K562 (cell line): ENCODE data around the gene CSK. TPM values are rescaled to one million over a fixed set of nuclear protein-coding genes. Genes with fewer than 3 reads are reported as not detected.
A peak's percentile ranks its signal among the peaks of the same experiment; 100 is the strongest.

Experiments
- ATAC-seq: fragments of 200-7000 bp; cut with Tn5 transposase; 3 replicates; pipeline ENCODE4 v1.9.1; 2020; ENCODE audit warnings: moderate library complexity
- BruUV-seq: library from RNA; stranded (reverse); fragments of 400-500 nt; replicated peaks from 2 replicates; lab custom pipeline; 2021; lab: Mats Ljungman, UMichigan
- CTCF ChIA-PET: fragments of 300-600 bp; formaldehyde crosslinking; extraction: SDS; loops from one replicate; lab custom pipeline; 2021; ENCODE audit warnings: low intra/inter-chr PET ratio; lab: Yijun Ruan, JAX
- POLR2A ChIA-PET: fragments of 300-600, 350-650 bp; sonication (Branson Sonifier 250); formaldehyde crosslinking; extraction: SDS; loops from one replicate; lab custom pipeline; 2021; ENCODE audit warnings: antibody characterized with exemption, inconsistent platforms; lab: Yijun Ruan, JAX
- DNase-seq, 4 experiments: peaks; one replicate each; pipeline versions ENCODE4 v3.0.0 to v3.0.0-alpha.2; 2011 to 2018; ENCODE audit warnings: low spot score in 3 of 4, mixed read lengths in 3 of 4; ENCODE audit errors: extremely low read depth in 1 of 4
- FAIRE-seq: peaks from 2 replicates; lab custom pipeline; 2011; peaks lifted over from hg19 to GRCh38; lab: Jason Lieb, UNC
- H2AFZ ChIP-seq: 2 replicates; pipeline ENCODE4 v1.6.0; 2011; ENCODE audit warnings: low read depth, low read length, control low read depth, inconsistent platforms
- H3K27ac ChIP-seq: fragments of 200-600 bp; 3 replicates; pipeline ENCODE4 v1.8.0; 2011; ENCODE audit warnings: low read depth, mild to moderate bottlenecking, control low read depth, inconsistent platforms, low read length, moderate library complexity, mixed read lengths; ENCODE audit errors: extremely low read depth
- H3K27me3 ChIP-seq, 2 experiments: fragments of 300-600 bp in 1 of 2; 2 replicates in 1 of 2; 3 replicates in 1 of 2; pipeline versions ENCODE4 v1.6.0 to v1.8.0; 2011; ENCODE audit warnings: inconsistent platforms in 2 of 2, low read length in 2 of 2, mild to moderate bottlenecking in 1 of 2, mixed read lengths in 1 of 2, moderate library complexity in 1 of 2; ENCODE audit not compliant: control insufficient read depth in 2 of 2, insufficient read depth in 2 of 2
- H3K36me3 ChIP-seq: fragments of 300-600 bp; 3 replicates; pipeline ENCODE4 v1.8.0; 2011; ENCODE audit warnings: mild to moderate bottlenecking, low read length, inconsistent platforms; ENCODE audit not compliant: control insufficient read depth, insufficient read depth
- H3K4me1 ChIP-seq, 2 experiments: fragments of 200-600 bp in 1 of 2; replicated peaks in 1 of 2; 2 replicates in 1 of 2; 3 replicates in 1 of 2; pipeline versions ENCODE4 v1.5.1 to v1.8.0; 2011; ENCODE audit warnings: inconsistent platforms in 2 of 2, low read length in 2 of 2, mild to moderate bottlenecking in 1 of 2, mixed read lengths in 1 of 2, moderate library complexity in 1 of 2; ENCODE audit not compliant: control insufficient read depth in 2 of 2, insufficient read depth in 2 of 2
- H3K4me2 ChIP-seq: 2 replicates; pipeline ENCODE4 v1.6.1; 2011; ENCODE audit warnings: low read length, control low read depth, inconsistent platforms, mixed read lengths; ENCODE audit not compliant: insufficient read depth
- H3K4me3 ChIP-seq: fragments of 200-600 bp; sonication (generic), shearing (Covaris generic); 2 replicates; pipeline ENCODE4 v1.5.1; 2016; ENCODE audit warnings: control low read depth, inconsistent platforms
- H3K79me2 ChIP-seq: fragments of 200-600 bp; 3 replicates; pipeline ENCODE4 v1.8.0; 2011; ENCODE audit warnings: low read length, inconsistent platforms; ENCODE audit not compliant: control insufficient read depth, insufficient read depth
- H3K9ac ChIP-seq, 2 experiments: 2 replicates each; pipeline versions ENCODE4 v1.6.0 to v1.6.1; 2011; ENCODE audit warnings: low read depth in 2 of 2, low read length in 2 of 2, control low read depth in 1 of 2, inconsistent platforms in 1 of 2, mild to moderate bottlenecking in 1 of 2, mixed read lengths in 1 of 2; ENCODE audit not compliant: insufficient read depth in 1 of 2
- H3K9me1 ChIP-seq: one replicate; pipeline ENCODE4 v1.6.0; 2011; ENCODE audit warnings: inconsistent platforms, mild to moderate bottlenecking, low read length, moderate library complexity; ENCODE audit not compliant: control insufficient read depth, insufficient read depth
- H3K9me3 ChIP-seq: replicated peaks from 2 replicates; pipeline ENCODE4 v1.5.1; 2011; ENCODE audit warnings: low read depth, low read length, inconsistent platforms; ENCODE audit not compliant: control insufficient read depth, insufficient read depth
- H4K20me1 ChIP-seq: replicated peaks from 2 replicates; pipeline ENCODE4 v1.6.1; 2011; ENCODE audit warnings: low read length, inconsistent platforms, mixed read lengths; ENCODE audit not compliant: control insufficient read depth, insufficient read depth
- BACH1 ChIP-seq: fragments of 200-800 bp; sonication (Bioruptor generic); IDR thresholded peaks from 2 replicates; pipeline ENCODE4 v1.6.1; 2016; ENCODE audit warnings: missing genetic modification characterization, missing compliant biosample characterization
- CREBBP ChIP-seq: IDR thresholded peaks from one replicate; pipeline ENCODE4 v1.6.1; 2012; ENCODE audit warnings: low read depth, mild to moderate bottlenecking, control low read depth, inconsistent platforms, low read length
- HNRNPL ChIP-seq: fragments of 200-400 bp; formaldehyde crosslinking; IDR thresholded peaks from 2 replicates; pipeline ENCODE4 v1.6.1; 2017; ENCODE audit warnings: low read depth, mild to moderate bottlenecking, low read length
- KAT2B ChIP-seq: IDR thresholded peaks from one replicate; pipeline ENCODE4 v1.6.1; 2012; ENCODE audit warnings: low read depth, mild to moderate bottlenecking, control low read depth, inconsistent platforms, low read length, moderate library complexity
- MEIS2 ChIP-seq: fragments of 450-650 bp; IDR thresholded peaks from 2 replicates; pipeline ENCODE4 v1.6.1; 2014; ENCODE audit warnings: mild to moderate bottlenecking; ENCODE audit not compliant: partially characterized antibody
- NFATC3 ChIP-seq: fragments of 450-650 bp; IDR thresholded peaks from 2 replicates; pipeline ENCODE4 v1.6.1; 2017; ENCODE audit warnings: mild to moderate bottlenecking
- U2AF1 ChIP-seq: fragments of 200-400 bp; formaldehyde crosslinking; optimal IDR thresholded peaks from 2 replicates; pipeline ENCODE3; 2017; ENCODE audit warnings: mild to moderate bottlenecking, low read depth, low read length, moderate library complexity
- WHSC1 ChIP-seq: IDR thresholded peaks from one replicate; pipeline ENCODE4 v1.6.1; 2012; ENCODE audit warnings: low read length, control low read depth, inconsistent platforms
- YY1 ChIP-seq, 3 experiments: IDR thresholded peaks; 2 replicates each; pipeline ENCODE4 v1.6.1; 2011; ENCODE audit warnings: low read length in 2 of 3, mild to moderate bottlenecking in 2 of 3, moderate library complexity in 2 of 3, borderline replicate concordance in 1 of 3, control low read depth in 1 of 3, low read depth in 1 of 3; ENCODE audit not compliant: insufficient read depth in 3 of 3, insufficient replicate concordance in 2 of 3, control insufficient read depth in 1 of 3, insufficient read length in 1 of 3; ENCODE audit errors: extremely low read depth in 1 of 3
- ZFP1 ChIP-seq: fragments of 450-650 bp; formaldehyde crosslinking; IDR thresholded peaks from 2 replicates; pipeline ENCODE4 v1.4.0; 2020; ENCODE audit warnings: mild to moderate bottlenecking, mixed read lengths
- ZKSCAN3 ChIP-seq: fragments of 250-450 bp; sonication (Bioruptor Pico); IDR thresholded peaks from 2 replicates; pipeline ENCODE4 v1.4.0; 2020
- ZNF174 ChIP-seq: fragments of 250-450 bp; sonication (Bioruptor Pico); IDR thresholded peaks from 2 replicates; pipeline ENCODE4 v1.4.0; 2020; ENCODE audit warnings: mild to moderate bottlenecking
- ZNF175 ChIP-seq: fragments of 200-800 bp; sonication (Bioruptor generic); IDR thresholded peaks from 2 replicates; pipeline ENCODE4 v1.6.1; 2016; ENCODE audit warnings: low read depth, mild to moderate bottlenecking, missing genetic modification characterization, missing compliant biosample characterization
- ZNF316 ChIP-seq: fragments of 450-650 bp; IDR thresholded peaks from 2 replicates; pipeline ENCODE4 v1.6.1; 2016
- ZNF398 ChIP-seq: fragments of 250-450 bp; sonication (Bioruptor Pico); IDR thresholded peaks from 2 replicates; pipeline ENCODE4 v1.8.0; 2021; ENCODE audit warnings: moderate library complexity, mild to moderate bottlenecking, inconsistent platforms
- ZNF668 ChIP-seq: fragments of 250-450 bp; sonication (Bioruptor Pico); IDR thresholded peaks from 2 replicates; pipeline ENCODE4 v1.8.0; 2022; ENCODE audit warnings: mild to moderate bottlenecking, inconsistent platforms
- ZNF696 ChIP-seq: fragments of 250-450 bp; sonication (Bioruptor Pico); conservative IDR thresholded peaks from 2 replicates; pipeline ENCODE4 v1.4.0; 2020; ENCODE audit warnings: mild to moderate bottlenecking, moderate library complexity
- WGBS: fragments of 100-300 bp; shearing (Covaris generic); methylation state at CpG from one replicate; pipeline ENCODE4 v1.1.6; 2016; ENCODE audit warnings: low coverage, mixed read lengths; ENCODE audit not compliant: insufficient coverage; ENCODE audit errors: missing lambda C conversion rate; 5-methylcytosine and 5-hydroxymethylcytosine counted together
- in situ Hi-C: fragments of 300-500 bp; cut with MboI; formaldehyde crosslinking; loops from 4 replicates; pipeline ENCODE4 v1.15.0; 2018; ENCODE audit warnings: inconsistent platforms, mixed read lengths
- intact Hi-C: fragments of 100-400 bp; cut with micrococcal nuclease; formaldehyde crosslinking; loops from 2 replicates; pipeline ENCODE4 v1.14.2; 2022
- polyA plus RNA-seq, 8 experiments: library from polyadenylated mRNA; depleted of rRNA in 4 of 8; stranded (reverse) in 5 of 8; unstranded in 3 of 8; fragments of >200 nt; fragmentation: Nextera tagmentation in 2 of 8; fragmentation: Illumina TruSeq in 1 of 8; extraction: Ambion mirVana in 2 of 8; extraction: Trizol in 1 of 8; gene quantifications; 2 replicates each; pipeline versions ENCODE4 v1.2.1 to v1.2.3, GENCODE V29; 2011 to 2014; ENCODE audit warnings: inconsistent platforms in 1 of 8, missing spikeins in 1 of 8
- total RNA-seq, 7 experiments: library from RNA; depleted of rRNA in 6 of 7; stranded (reverse); fragments of >200 nt in 6 of 7; fragmentation: Illumina TruSeq in 2 of 7; extraction: Trizol in 2 of 7; gene quantifications; 2 replicates each; pipeline versions ENCODE4 v1.2.1 to v1.2.3, GENCODE V29; 2011 to 2021; ENCODE audit warnings: low replicate concordance in 1 of 7
- TF ChIP-seq, protein P1 (sequence below): IDR thresholded peaks from 2 replicates; pipeline ENCODE4 v1.6.1; 2014; ENCODE audit warnings: antibody characterized with exemption

CSK gene
- total and polyA plus RNA-seq, 9 of the 15 experiments (the other 6 are each of a cell fraction or from before 2014, with no cell fraction given): 1.5 to 112 (median 22.5) TPM

- Histone ChIP-seq H3K4me2 (no peak overlapping the region), H3K36me3 (peaks cover 21% of the 10 kb centered on the region; the same call in 1 of the 3 replicates), H3K9me1 (no peaks in the 10 kb centered on the region), H4K20me1 (peaks cover 12% of the 10 kb centered on the region; the same call in 1 of the 2 replicates), H3K9me3 (no peaks in the 10 kb centered on the region), H3K27ac (no peak overlapping the region), H3K79me2 (no peaks in the 10 kb centered on the region), H3K4me3 (no peak overlapping the region), H2AFZ (no peak overlapping the region), H3K9ac (peak overlapping the region in 1 of 2 experiments; percentile 10; a peak in 1 of 4 replicates), H3K4me1 (peaks cover 0 to 10% of the 10 kb centered on the region in 2 experiments; a peak in 1 of 5 replicates), H3K27me3 (peaks cover 6 to 24% of the 10 kb centered on the region in 2 experiments; a peak in 4 of 5 replicates)
- CTCF ChIA-PET: no interaction called here
- FAIRE-seq (no peak), ATAC-seq (no peak), DNase-seq (no peak)
- intact Hi-C loops: no loop called here
- TF ChIP-seq NFATC3 (no peak), WHSC1 (no peak), ZNF316 (no peak), CREBBP (no peak), U2AF1 (no peak), YY1 (IDR thresholded peaks at IDR 0.05; ENCODE audit: borderline replicate concordance in 1 of 3, control insufficient read depth in 1 of 3, extremely low read depth in 1 of 3, insufficient read depth in 3 of 3, insufficient read length in 1 of 3, insufficient replicate concordance in 2 of 3, low read depth in 1 of 3, low read length in 2 of 3) (no peak), ZKSCAN3 (no peak), ZNF174 (no peak), BACH1 (tag) (no peak), ZFP1 (CRISPR knock-in tag) (no peak), KAT2B (no peak), ZNF398 (no peak), HNRNPL (no peak), ZNF175 (CRISPR knock-in tag) (no peak), MEIS2 (no peak), ZNF696 (CRISPR knock-in tag) (no peak), ZNF668 (CRISPR knock-in tag) (no peak)
- TF ChIP-seq, protein P1, sequence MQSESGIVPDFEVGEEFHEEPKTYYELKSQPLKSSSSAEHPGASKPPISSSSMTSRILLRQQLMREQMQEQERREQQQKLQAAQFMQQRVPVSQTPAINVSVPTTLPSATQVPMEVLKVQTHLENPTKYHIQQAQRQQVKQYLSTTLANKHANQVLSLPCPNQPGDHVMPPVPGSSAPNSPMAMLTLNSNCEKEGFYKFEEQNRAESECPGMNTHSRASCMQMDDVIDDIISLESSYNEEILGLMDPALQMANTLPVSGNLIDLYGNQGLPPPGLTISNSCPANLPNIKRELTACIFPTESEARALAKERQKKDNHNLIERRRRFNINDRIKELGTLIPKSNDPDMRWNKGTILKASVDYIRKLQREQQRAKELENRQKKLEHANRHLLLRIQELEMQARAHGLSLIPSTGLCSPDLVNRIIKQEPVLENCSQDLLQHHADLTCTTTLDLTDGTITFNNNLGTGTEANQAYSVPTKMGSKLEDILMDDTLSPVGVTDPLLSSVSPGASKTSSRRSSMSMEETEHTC: no peak
- BruUV-seq: no TSS peak
- WGBS: 5% methylated on average over 4 of the region's 4 CpGs
- in situ Hi-C loops: no loop called here
- POLR2A ChIA-PET: no interaction called here
Measured at GRCh38 chr15:74832826-74833225, 50.9 kb downstream of the CSK start.
